ENCODE measurements around the gene CLMN. TPM values are rescaled to one million over a fixed set of nuclear protein-coding genes. Genes with fewer than 3 reads are reported as not detected.
"Not testable (repeated sequence)": the region's sequence is repeated elsewhere in the genome, so short reads cannot be mapped to it uniquely, and the experiment has no call there.

The CLMN gene
- total RNA-seq, 2 experiments from 2014 or later, result 1.6 TPM

GRCh38 chr14:95140060-95140858, 179.4 kb downstream of the CLMN start:
- Mint-ChIP-seq H3K4me1 (ENCODE audit: low read depth) (peaks cover 18% of the 10 kb centered on the region), H3K36me3 (ENCODE audit: low read depth) (peaks cover 27% of the 10 kb centered on the region), H3K9me3 (ENCODE audit: insufficient read depth) (peaks cover 8% of the 10 kb centered on the region), H3K27me3 (ENCODE audit: low read depth) (no peaks in the 10 kb centered on the region), H3K27ac (no peak overlapping the region), H3K4me3 (no peak overlapping the region)
- ATAC-seq (no peak), DNase-seq (no peak)
- CTCF ChIA-PET, result no interaction called here
- POLR2A ChIA-PET, result no interaction called here

GRCh38 chr14:95138876-95139275, 180.8 kb downstream of the CLMN start:
- Mint-ChIP-seq H3K27ac (no peak overlapping the region), H3K27me3 (ENCODE audit: low read depth) (no peaks in the 10 kb centered on the region), H3K4me3 (no peak overlapping the region), H3K9me3 (ENCODE audit: insufficient read depth) (no peaks in the 10 kb centered on the region), H3K36me3 (ENCODE audit: low read depth) (peaks cover 26% of the 10 kb centered on the region), H3K4me1 (ENCODE audit: low read depth) (peaks cover 11% of the 10 kb centered on the region)
- CTCF ChIA-PET, result no interaction called here
- DNase-seq, result no peak
- ATAC-seq, result no peak
- POLR2A ChIA-PET, result no interaction called here

GRCh38 chr14:95138455-95138854, 181.3 kb downstream of the CLMN start:
- CTCF ChIA-PET; H3K27me3 Mint-ChIP-seq (ENCODE audit: low read depth); ATAC-seq; H3K9me3 Mint-ChIP-seq (ENCODE audit: insufficient read depth); H3K27ac Mint-ChIP-seq; H3K4me3 Mint-ChIP-seq; DNase-seq: not testable (repeated sequence)
- peaks cover 11% of the 10 kb centered on the region for H3K4me1 Mint-ChIP-seq (ENCODE audit: low read depth)
- H3K36me3 Mint-ChIP-seq (ENCODE audit: low read depth), result peaks cover 27% of the 10 kb centered on the region
- POLR2A ChIA-PET, result interaction anchor here (0.7 kb wide), 1 partner anchor 19 kb away, joined by 4 read pairs; the partner anchor contains the start of gene DICER1

GRCh38 chr14:95137804-95138167, 181.9 kb downstream of the CLMN start:
- ChIA-PET POLR2A (interaction anchor here (0.7 kb wide), 1 partner anchor 20 kb away, joined by 4 read pairs; the partner anchor contains the start of gene DICER1), CTCF (no interaction called here)
- Mint-ChIP-seq H3K27ac (no peak overlapping the region), H3K27me3 (ENCODE audit: low read depth) (no peaks in the 10 kb centered on the region), H3K9me3 (ENCODE audit: insufficient read depth) (no peaks in the 10 kb centered on the region), H3K4me1 (ENCODE audit: low read depth) (peaks cover 11% of the 10 kb centered on the region), H3K36me3 (ENCODE audit: low read depth) (peaks cover 32% of the 10 kb centered on the region), H3K4me3 (no peak overlapping the region)
- DNase-seq (no peak), ATAC-seq (no peak)

GRCh38 chr14:95137164-95137803, 182.4 kb downstream of the CLMN start:
- H3K4me3 Mint-ChIP-seq, result no peak overlapping the region
- H3K4me1 Mint-ChIP-seq (ENCODE audit: low read depth), result peaks cover 11% of the 10 kb centered on the region
- no peaks in the 10 kb centered on the region for H3K9me3 Mint-ChIP-seq (ENCODE audit: insufficient read depth)
- POLR2A ChIA-PET, result no interaction called here
- ATAC-seq (no peak), DNase-seq (no peak)
- peak overlapping the region; percentile 27 for H3K27ac Mint-ChIP-seq
- H3K27me3 Mint-ChIP-seq (ENCODE audit: low read depth), result no peaks in the 10 kb centered on the region
- H3K36me3 Mint-ChIP-seq (ENCODE audit: low read depth), result peaks cover 36% of the 10 kb centered on the region
- CTCF ChIA-PET, result no interaction called here

- Mint-ChIP-seq H3K27me3 (ENCODE audit: low read depth) (no peaks in the 10 kb centered on the region), H3K36me3 (ENCODE audit: low read depth) (peaks cover 40% of the 10 kb centered on the region), H3K9me3 (ENCODE audit: insufficient read depth) (no peaks in the 10 kb centered on the region), H3K4me1 (ENCODE audit: low read depth) (peaks cover 11% of the 10 kb centered on the region), H3K4me3 (no peak overlapping the region), H3K27ac (peak overlapping the region; percentile 27)
- ChIA-PET CTCF (no interaction called here), POLR2A (no interaction called here)
- DNase-seq (no peak), ATAC-seq (no peak)
Measured at GRCh38 chr14:95136631-95137030, 183.1 kb downstream of the CLMN start.

- Mint-ChIP-seq H3K4me3 (no peak overlapping the region), H3K9me3 (ENCODE audit: insufficient read depth) (no peaks in the 10 kb centered on the region), H3K4me1 (ENCODE audit: low read depth) (peaks cover 7% of the 10 kb centered on the region), H3K27ac (no peak overlapping the region), H3K36me3 (ENCODE audit: low read depth) (peaks cover 48% of the 10 kb centered on the region), H3K27me3 (ENCODE audit: low read depth) (no peaks in the 10 kb centered on the region)
- ATAC-seq (no peak), DNase-seq (no peak)
- CTCF ChIA-PET, result no interaction called here
- POLR2A ChIA-PET, result no interaction called here
Measured at GRCh38 chr14:95134304-95134933, 185.3 kb downstream of the CLMN start.

- CTCF ChIA-PET, result no interaction called here
- POLR2A ChIA-PET, result no interaction called here
- Mint-ChIP-seq H3K27me3 (ENCODE audit: low read depth) (no peaks in the 10 kb centered on the region), H3K9me3 (ENCODE audit: insufficient read depth) (no peaks in the 10 kb centered on the region), H3K4me1 (ENCODE audit: low read depth) (peaks cover 6% of the 10 kb centered on the region), H3K4me3 (no peak overlapping the region), H3K27ac (no peak overlapping the region), H3K36me3 (ENCODE audit: low read depth) (peaks cover 59% of the 10 kb centered on the region)
- no peak for DNase-seq
- ATAC-seq, result no peak
Measured at GRCh38 chr14:95133282-95133681, 186.4 kb downstream of the CLMN start.

- no peak for ATAC-seq
- Mint-ChIP-seq H3K9me3 (ENCODE audit: insufficient read depth) (no peaks in the 10 kb centered on the region), H3K27ac (no peak overlapping the region), H3K4me1 (ENCODE audit: low read depth) (peaks cover 5% of the 10 kb centered on the region), H3K27me3 (ENCODE audit: low read depth) (no peaks in the 10 kb centered on the region), H3K4me3 (no peak overlapping the region), H3K36me3 (ENCODE audit: low read depth) (peaks cover 59% of the 10 kb centered on the region)
- POLR2A ChIA-PET, result no interaction called here
- no peak for DNase-seq
- CTCF ChIA-PET, result no interaction called here
Measured at GRCh38 chr14:95132760-95133159, 186.9 kb downstream of the CLMN start.

Small RNA genes within 50 kb of the gene (microRNA-seq; reads per million reads assigned to microRNA genes)
- 7.5 reads per million, percentile 15 among the genes with 10 or more reads in this experiment for gene MIR3173

Other genes with a start within 250 kb of the CLMN start
- gene DICER1, start 162.4 kb downstream of the CLMN start, total RNA-seq, result 10 to 100 TPM; 57.5 to 59.7 TPM
- 10 to 100 TPM; 91.5 TPM for gene SYNE3, start 196.7 kb upstream of the CLMN start, total RNA-seq
- 10 to 100 TPM; 52.8 to 54.6 TPM for gene GLRX5, start 215.1 kb upstream of the CLMN start, total RNA-seq

All from activated CD8-positive, alpha-beta T cell treated with anti-CD3 and anti-CD28 coated beads, Interleukin-2, amount 10 ng/mL, durations not matched to agents 7 days and 5 days (primary cell).